GM21825 (cell line): ENCODE measurements around the gene ABCC11.

Experiments
- ATAC-seq: cut with Tn5 transposase; IDR thresholded peaks from one replicate; pipeline ENCODE4 v1.9.1; 2021; ENCODE audit warnings: mild to moderate bottlenecking, moderate library complexity; ENCODE audit not compliant: unreplicated experiment

ABCC11 gene

DNA sequence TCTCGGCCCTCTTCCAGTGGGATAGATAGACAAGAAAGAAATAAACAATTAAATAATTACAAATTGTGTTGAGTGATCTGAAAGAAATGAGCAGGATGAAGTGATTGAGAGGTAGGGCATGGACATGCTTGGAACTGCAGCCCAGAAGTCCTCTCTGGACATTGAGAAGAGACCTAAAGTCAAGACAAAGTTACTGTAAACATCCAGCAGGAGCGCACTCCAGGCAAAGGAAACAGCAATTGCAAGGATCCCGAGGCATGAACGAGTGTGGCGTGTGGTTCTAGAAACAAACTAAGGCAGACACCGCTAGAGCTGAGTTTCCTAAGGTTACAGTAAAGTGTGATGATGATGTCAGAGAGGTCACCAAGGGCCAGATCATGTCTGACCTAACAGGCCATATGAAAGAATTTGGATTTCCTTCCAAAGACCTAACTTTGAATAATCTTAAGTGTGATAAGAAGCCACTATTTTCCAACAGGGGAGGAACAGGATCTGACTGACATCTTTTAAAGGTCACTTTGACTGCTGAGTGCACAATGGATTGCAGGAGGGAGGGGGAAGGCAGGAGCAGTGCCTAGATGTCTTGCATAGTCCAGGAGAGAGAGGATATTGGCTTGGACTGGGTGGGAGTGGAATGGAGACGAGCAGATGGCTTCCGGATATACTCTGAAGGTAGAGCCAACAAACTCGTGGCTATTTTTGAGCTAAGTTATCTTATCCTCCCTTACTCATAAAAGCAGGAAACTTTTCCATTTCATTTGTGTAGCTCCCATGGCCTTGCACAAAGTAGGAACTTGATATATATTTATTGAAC is 110.6 kb downstream of the ABCC11 start:
- ATAC-seq = no peak

DNA sequence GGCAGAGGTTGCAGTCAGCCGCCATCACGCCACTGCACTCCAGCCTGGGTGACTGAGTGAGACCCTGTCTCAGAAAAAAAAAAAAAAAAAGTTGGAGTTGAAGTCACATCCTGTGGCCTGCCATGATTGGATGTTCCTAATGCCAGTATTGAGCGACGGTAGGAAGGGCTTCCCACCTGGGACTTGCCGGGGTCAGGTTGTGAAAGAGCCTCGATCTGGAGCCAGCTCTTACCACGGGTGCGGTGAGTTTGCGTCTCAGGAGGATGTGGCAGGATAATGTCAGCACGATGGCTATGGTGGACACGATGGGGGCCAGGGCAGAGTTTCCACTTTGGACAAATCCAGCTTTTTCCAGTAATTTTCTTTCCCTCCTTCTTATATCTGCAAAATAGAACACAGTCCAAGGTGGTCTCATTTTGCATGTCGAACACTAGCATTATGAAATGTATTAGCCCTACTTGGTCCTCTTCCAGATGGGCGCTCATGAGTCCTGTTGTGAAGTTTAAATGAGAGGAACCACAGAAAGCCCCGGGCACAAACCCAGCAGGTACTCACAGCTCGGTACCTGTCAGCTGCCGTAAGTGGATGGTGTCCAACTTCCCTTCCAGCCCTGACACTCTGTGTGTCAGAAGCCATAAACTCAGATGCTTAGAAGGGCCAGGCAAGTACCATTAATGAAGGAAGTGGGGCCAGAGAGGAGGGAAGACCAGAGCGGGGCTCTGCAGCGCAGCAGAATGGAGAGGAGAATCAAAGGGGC is 113.7 kb downstream of the ABCC11 start:
- no peak for ATAC-seq

DNA sequence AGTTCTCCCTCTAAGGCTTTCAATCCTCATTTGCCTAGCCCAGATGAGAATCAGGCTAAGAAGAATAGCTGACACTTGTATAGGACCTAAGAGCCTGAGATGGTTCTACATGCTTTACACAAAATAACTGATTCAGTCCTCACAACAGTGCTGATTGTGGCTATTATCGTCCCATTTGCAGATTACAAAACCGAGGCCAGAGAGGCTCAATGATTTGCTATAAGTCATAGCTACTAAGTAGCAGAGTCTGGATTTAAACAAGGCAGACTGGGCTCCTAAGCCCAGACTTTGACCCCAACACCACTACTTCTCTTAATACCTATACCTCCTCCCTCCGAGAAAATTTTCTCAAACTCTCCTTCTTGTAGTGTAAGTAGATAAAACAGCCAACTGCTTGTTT is 114.6 kb downstream of the ABCC11 start:
- no peak for ATAC-seq

DNA sequence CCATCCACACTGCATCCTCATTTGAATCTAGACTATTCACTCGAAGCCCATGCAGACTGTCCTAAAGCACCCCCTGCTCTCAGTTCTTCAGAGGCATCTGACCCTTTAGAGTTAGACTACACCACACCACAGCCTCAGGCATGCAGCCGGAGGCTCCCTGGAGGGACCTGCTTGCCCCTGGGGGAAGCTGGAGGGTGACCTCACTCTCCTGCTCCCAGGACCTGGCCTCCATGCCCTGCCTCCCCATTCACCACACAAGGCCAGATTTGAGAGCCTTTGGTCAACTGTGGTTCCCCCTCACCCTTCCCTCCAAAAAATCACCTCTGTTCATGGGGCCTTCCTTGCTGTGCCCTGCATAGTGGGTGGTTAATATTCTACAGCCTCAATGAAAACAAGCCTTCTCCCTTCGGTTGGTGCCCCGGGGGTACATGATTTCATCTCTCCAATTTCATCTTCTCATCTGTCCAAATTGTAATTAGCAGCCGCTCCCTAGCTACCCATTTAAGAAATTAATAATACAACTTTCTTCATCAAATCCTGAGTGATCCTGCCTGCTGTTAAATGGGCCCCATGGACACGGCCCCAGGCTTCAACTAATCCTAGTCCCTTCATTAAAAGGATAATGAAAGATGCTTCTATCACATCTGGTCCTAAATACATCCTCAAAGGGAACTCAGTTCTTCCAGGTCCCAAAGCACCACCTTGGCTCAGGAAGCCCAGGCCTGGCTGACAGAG is 116.0 kb downstream of the ABCC11 start:
- ATAC-seq = no peak

DNA sequence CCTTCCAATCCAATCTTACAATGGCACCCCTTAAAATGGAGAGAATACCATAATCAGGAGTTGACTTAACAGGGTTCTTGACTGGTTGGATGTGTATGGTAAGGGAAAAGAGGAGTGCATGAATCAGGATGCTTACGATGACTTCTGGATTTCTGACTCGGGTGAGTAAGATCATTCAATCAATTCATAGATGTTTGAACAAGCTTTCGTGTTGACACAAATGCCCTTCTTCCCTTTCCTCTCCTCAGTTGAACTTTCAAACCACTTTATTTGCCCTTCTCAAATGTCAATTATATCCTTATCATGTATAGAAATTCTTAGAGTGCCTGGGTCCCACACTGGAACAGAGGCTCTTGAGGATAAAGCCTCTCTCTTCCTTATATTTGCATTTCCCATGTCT is 117.4 kb downstream of the ABCC11 start:
- no peak for ATAC-seq

DNA sequence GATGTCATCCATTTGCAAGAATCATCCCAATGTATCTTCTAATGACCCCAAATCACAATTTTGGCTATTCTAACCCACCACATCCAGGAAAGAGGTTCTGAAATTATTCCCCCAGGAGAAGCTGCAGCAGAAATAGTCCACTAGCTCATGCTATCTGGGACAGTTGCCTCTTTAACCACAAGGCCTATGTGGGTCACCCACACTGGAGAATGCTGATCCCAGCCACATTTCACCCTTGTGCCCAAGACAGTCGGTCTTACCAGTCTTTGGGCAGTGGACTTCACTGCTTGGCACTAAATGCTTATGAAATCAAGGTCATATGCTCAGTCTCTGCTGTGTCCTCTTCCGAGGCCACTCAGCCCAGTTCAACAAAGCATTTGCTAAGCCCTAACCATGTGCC is 118.6 kb downstream of the ABCC11 start:
- no peak for ATAC-seq

DNA sequence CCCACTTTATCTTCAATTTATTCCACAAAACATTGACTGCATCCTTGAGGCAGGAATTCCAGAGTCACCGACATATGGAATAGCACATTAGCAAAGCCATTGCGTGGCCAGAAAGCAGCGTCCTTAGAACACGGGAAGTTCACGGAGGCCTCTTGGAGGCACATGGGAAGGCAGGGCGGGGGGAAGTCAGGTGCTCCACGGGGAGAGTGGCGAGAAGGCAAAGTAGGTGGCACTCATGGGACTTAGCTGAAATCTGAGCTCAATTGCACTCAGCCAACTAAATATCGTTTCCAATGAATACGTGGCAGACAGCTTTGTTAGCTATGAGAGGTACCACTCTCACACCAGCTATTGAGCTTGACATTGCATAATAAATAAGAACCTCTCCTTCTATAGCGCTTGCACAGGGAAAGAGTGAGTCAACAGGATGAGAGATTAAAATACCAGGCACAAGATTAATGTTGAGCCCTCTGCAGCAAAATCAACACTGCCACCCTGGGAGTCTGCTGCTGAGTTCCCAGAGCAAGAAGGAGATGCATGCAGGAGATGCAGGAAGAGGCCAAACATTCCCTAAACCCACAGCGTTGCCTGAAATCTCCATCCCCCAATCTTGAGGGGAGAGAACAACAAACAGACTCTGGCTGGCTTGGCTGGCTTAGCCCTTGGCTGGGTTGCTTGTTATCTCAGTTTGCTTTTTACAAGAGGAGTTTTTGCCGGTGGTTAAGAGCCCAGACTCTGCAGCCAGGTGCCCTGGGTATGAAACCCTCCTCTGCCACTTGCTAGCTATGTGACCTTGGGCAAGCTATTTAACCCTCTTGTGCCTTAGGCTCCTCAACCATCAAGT is 120.3 kb downstream of the ABCC11 start:
- ATAC-seq = no peak

DNA sequence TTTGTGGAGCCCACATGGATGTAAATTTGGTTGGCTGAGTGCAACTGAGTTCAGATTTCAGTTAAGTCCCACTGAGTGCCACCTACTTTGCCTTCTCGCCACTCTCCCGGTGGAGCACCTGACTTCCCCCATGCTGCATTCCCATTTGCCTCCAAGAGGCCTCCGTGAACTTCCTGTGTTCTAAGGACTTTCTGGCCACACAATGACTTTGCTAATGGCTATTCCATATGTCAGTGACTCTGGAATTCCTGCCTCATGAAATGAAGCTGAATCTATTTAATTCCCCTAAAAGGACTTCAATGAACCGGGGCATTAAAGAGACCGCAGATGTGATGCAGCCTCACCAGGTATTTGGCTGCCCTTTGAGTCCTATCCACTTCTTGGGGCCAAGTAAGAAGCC is 121.5 kb downstream of the ABCC11 start:
- no peak for ATAC-seq

DNA sequence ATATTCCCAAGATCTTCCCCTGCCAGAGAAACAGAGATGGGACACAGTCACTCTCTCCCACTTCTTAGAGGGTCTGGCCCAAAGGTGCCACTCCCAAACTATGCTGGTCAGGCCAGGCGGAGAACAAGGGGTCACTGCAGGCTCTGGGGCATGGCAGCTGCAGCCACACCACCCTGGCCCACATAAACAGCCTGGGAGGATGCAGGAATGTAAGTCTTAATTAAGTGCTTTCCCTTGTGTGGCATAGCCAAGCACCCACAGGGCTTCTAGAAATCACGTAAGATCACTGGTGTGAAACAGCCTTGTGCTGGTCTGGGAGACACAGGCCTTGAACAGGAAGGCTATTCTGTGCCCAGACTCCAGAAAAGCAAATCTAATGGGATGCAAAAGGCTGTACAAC is 123.1 kb downstream of the ABCC11 start:
- no peak for ATAC-seq

DNA sequence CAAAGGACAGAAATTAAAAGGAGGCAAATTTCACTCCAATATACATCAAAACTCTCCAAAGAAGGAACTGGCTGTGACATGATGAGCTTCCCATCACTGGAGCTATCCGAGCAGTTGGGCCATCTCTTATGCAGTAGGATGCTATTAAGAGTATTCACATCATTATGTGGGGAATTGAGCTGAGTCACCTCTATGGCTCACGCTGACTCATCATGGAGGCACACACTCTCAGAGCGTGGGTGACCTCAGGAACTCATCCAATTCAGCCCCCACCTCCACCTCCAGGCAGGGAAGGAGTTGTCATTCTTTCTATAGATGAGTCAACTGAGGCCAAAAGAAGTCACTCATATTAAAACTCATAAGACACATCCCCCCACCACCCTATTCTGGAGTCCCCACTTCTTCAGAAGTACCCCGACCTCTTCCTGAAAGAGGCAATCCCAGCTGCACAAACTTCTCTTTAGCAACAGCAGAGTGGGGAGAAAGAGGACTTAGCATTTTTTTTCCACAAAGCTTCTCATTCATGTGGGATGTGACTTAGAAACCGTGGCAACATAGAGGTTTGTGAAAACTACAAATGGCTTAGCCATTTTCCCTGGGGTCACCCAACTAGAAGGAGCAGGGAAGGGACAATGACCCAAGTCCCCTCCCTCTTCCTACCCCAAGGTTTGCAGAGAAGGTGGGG is 124.1 kb downstream of the ABCC11 start:
- peak; percentile 54 for ATAC-seq

DNA sequence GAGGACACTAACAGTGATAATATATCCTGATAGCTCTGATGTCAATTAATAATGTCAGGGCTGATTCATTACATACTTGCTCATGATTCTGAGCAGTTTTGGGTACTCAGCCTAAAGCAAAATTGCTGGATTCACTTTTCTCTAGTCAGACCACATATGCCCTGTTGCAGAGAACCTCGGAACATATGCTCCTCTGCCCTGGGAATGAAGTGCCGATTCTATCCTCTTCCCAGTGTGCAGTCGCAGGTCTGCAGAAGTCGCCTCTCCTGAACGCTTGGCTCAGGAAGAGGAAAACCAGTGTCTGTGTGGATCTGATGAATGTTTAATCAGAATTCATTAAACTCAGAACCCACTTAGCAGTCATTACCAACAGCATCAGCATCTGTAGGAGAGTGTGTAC is 126.1 kb downstream of the ABCC11 start:
- no peak for ATAC-seq

DNA sequence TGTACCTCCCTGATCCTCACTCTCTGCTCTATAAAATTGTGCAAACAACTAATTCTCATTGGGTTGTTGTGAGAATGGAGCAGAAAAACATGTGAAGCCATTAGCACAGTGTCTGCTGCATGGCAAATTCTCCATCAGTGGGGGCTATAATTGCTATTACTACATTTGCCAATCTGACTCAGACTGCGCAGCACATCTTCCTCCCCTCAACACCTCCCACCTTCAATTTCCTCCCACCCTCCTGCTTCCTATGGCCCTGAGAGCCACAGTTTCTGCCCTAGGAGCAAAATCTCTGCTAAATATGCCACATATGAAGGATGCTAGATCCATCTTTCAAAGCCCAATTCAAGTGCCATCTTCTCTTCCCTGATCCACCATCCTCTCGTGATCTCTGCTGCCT is 128.5 kb downstream of the ABCC11 start:
- no peak for ATAC-seq

DNA sequence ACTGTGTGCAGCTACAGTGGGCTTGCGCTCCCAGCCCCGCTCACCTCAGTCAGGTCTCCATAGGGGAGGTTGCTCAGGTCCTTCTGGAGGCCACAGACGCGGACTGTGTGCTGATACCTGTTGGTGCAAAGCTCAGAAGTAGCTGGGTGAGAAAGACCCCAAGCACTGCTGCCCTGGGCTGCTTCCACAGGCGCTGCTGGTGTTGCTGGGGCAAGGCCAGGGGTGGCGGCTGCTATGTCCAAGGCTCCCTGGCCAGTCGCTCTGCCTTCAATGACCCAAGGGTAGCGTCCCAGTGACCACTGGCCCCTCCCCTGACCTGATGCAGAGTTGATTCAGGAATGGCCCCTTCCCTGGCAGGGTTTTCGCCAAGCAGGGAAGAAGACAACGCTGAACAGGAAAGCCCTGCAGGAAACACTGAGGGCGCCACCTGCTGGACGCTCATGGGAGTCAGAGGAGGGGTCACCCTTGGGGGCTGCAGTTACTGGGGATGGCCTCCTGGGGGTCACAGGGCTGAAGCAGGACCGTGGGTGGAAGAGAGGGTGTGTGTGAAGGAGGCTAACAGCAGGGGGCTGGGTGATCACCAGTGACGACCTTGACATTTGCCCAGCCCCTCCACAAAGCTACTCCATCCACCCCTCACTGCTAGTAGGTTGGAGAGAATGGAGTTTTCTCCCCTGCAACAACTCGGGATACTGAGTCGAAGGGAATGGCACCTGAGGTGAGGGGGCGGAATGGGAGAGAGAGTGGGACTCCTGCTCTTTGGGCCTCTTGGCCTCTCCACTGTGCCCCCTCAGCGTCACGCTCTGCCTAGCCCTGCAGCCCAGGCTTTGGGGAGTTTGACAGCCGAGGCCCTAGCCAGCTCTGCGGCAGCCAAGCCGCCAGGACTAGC is 129.9 kb downstream of the ABCC11 start:
- ATAC-seq = no peak
